Spleen (tissue), 11 donors: Measurements from ENCODE around the gene KRTAP5-3. TPM values are rescaled to one million over a fixed set of nuclear protein-coding genes. Genes with fewer than 3 reads are reported as not detected.

Source experiments
- DNase-seq: peaks from one replicate; pipeline ENCODE4 v3.0.0-alpha.2; 2020
- H3K27ac ChIP-seq, 8 donors: fragments of 200-600 bp; sonication (generic) in 7 of 8; 1 replicate in 4 of 8; 2 replicates in 4 of 8; pipeline versions ENCODE4 v1.5.0 to v1.8.0; 2016 to 2021; ENCODE audit warnings: inconsistent platforms in 4 of 8, mild to moderate bottlenecking in 4 of 8, moderate library complexity in 1 of 8
- H3K27me3 ChIP-seq, 7 donors: fragments of 200-600 bp; sonication (generic) in 6 of 7; replicated peaks in 1 of 7; 1 replicate in 4 of 7; 2 replicates in 3 of 7; pipeline versions ENCODE4 v1.5.0 to v1.8.0; 2016 to 2021; ENCODE audit warnings: inconsistent platforms in 3 of 7, mild to moderate bottlenecking in 1 of 7
- H3K36me3 ChIP-seq, 6 donors: fragments of 200-600 bp; sonication (generic) in 5 of 6; 1 replicate in 4 of 6; 2 replicates in 2 of 6; pipeline versions ENCODE4 v1.5.0 to v1.8.0; 2016 to 2021; ENCODE audit warnings: inconsistent platforms in 2 of 6
- H3K4me1 ChIP-seq, 6 donors: fragments of 200-600 bp; sonication (generic) in 5 of 6; 1 replicate in 3 of 6; 2 replicates in 3 of 6; pipeline versions ENCODE4 v1.5.0 to v1.8.0; 2016 to 2021; ENCODE audit warnings: inconsistent platforms in 3 of 6
- H3K4me3 ChIP-seq, 8 donors: fragments of 200-600 bp; sonication (generic) in 7 of 8; 1 replicate in 4 of 8; 2 replicates in 4 of 8; pipeline versions ENCODE4 v1.5.0 to v1.8.0; 2016 to 2021; ENCODE audit warnings: inconsistent platforms in 4 of 8, mild to moderate bottlenecking in 4 of 8, moderate library complexity in 2 of 8
- H3K9me3 ChIP-seq, 8 donors: fragments of 200-600 bp; sonication (generic) in 7 of 8; 1 replicate in 4 of 8; 2 replicates in 4 of 8; pipeline versions ENCODE4 v1.5.0 to v1.8.0; 2016 to 2021; ENCODE audit warnings: inconsistent platforms in 4 of 8
- POLR2A ChIP-seq, 3 donors: fragments of 450-650 bp; IDR thresholded peaks; one replicate each; pipeline ENCODE4 v1.5.1; 2017; ENCODE audit warnings: antibody characterized with exemption in 3 of 3, mild to moderate bottlenecking in 1 of 3
- POLR2AphosphoS5 ChIP-seq, 3 donors: sonication (generic); formaldehyde crosslinking; IDR thresholded peaks; one replicate each; pipeline ENCODE4 v1.5.1; 2017; ENCODE audit warnings: antibody characterized with exemption in 3 of 3
- WGBS, 5 donors: extraction: QIAGEN DNeasy Blood & Tissue Kit in 3 of 5; methylation state at CpG; one replicate each; pipeline versions ENCODE4 v1.1.5 to v1.1.7; 2013 to 2018; 5-methylcytosine and 5-hydroxymethylcytosine counted together
- intact Hi-C: fragments of 100-400 bp; cut with DNase I; formaldehyde crosslinking; loops from one replicate; pipeline ENCODE4 v1.15.0; 2023; ENCODE audit warnings: low total_unique reads
- polyA plus RNA-seq, 3 donors: library from polyadenylated mRNA; stranded (reverse); fragments of 200-250 nt; gene quantifications; one replicate each; pipeline ENCODE4 v1.2.1, GENCODE V29; 2013
- total RNA-seq, 7 donors: library from RNA; depleted of rRNA in 3 of 7; stranded (reverse); fragments of >200 nt in 3 of 7; fragmentation: NEBNext Ultra II Directional in 4 of 7; extraction: Animal tissue kit (Norgen Biotek cat#: 25700) in 4 of 7; gene quantifications; one replicate each; pipeline versions ENCODE4 v1.1.0 to v1.2.1, GENCODE V29; 2016 to 2021
- TF ChIP-seq, protein P1 (sequence below), 11 experiments: fragments of 200-600 bp in 7 of 11; fragments of 450-650 bp in 4 of 11; sonication (generic) in 4 of 11; IDR thresholded peaks in 8 of 11; conservative IDR thresholded peaks in 3 of 11; 1 replicate in 7 of 11; 2 replicates in 4 of 11; pipeline versions ENCODE4 v1.4.0 to v1.8.0; 2016 to 2021; ENCODE audit warnings: antibody characterized with exemption in 11 of 11, inconsistent platforms in 4 of 11, mild to moderate bottlenecking in 1 of 11
- donor health status: healthy with polysubstance abuse.
- donor health status: DM: no; HTN: no; CAD: no; lungs with moderate emphysema.
- donor health status: DM: no; HTN: no; CAD: no.
- donor health status: Bipolar disorder and iron deficiency.
- donor health status: healthy.
- donor health status: DM: no; HTN: no; CAD: no.
- donor health status: DM: yes; HTN: yes; CAD: no.

The KRTAP5-3 gene
- total and polyA plus RNA-seq, 10 donors: not detected

DNA sequence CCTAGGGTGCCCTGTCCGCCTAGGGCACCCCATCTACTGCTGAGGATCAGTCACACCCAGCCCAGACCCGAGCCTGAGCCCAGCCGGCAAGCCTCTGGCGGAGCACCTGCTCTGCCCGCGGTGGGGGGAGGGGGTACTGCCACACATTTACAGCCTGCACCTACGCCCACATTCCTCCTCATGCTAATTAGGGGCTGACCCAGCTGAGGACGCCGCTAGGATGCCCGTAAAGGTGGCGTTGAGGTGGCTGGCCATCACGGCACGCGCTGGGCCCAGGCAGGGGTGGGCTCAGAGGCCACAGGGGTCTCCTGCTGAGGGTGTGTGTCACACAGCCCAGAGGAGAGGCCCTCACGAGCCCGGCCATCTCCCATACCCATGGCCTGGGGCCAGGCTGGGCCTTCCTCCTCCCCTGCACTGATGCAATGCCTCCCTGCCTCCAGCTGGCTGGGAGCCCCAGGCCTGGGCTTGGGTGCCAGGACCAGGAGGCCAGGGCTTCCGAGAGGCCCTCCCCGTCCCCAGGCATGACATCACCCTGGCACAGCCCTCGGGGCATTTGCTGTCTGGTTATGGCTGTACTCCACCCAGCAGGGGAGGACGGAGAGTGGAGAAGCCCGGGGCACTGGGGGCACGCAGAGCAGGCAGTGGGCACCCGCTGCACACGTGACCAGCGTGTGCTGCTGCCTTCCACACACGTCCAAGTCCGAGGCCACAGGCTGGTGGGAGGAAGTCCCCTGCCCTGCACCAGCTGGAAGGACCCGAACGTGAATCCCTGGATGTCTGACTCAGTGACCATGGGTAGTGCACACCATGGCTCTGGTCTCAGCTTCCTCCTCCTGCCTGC lies 48.9 kb downstream of the KRTAP5-3 start:
- Histone ChIP-seq H3K27me3 (peaks cover 0 to 75% (median 0%) of the 10 kb centered on the region in 7 donors), H3K27ac (peak overlapping the region in 5 of 8 donors; percentile 45 to 82 (median 69)), H3K4me1 (peaks cover 4 to 45% (median 25%) of the 10 kb centered on the region in 6 donors), H3K36me3 (peaks cover 0 to 58% (median 3%) of the 10 kb centered on the region in 6 donors), H3K9me3 (no peaks in the 10 kb centered on the region), H3K4me3 (no peak overlapping the region)
- 39 to 63% (median 55%) methylated on average over 19 to 29 of the region's 29 CpGs for WGBS, 5 donors
- DNase-seq: peak; percentile 76
- TF ChIP-seq POLR2AphosphoS5 (IDR thresholded peaks at IDR 0.05) (peak; percentile 59 to 72 (median 71)), POLR2A (IDR thresholded peaks at IDR 0.05) (no peak)
- TF ChIP-seq, protein P1, sequence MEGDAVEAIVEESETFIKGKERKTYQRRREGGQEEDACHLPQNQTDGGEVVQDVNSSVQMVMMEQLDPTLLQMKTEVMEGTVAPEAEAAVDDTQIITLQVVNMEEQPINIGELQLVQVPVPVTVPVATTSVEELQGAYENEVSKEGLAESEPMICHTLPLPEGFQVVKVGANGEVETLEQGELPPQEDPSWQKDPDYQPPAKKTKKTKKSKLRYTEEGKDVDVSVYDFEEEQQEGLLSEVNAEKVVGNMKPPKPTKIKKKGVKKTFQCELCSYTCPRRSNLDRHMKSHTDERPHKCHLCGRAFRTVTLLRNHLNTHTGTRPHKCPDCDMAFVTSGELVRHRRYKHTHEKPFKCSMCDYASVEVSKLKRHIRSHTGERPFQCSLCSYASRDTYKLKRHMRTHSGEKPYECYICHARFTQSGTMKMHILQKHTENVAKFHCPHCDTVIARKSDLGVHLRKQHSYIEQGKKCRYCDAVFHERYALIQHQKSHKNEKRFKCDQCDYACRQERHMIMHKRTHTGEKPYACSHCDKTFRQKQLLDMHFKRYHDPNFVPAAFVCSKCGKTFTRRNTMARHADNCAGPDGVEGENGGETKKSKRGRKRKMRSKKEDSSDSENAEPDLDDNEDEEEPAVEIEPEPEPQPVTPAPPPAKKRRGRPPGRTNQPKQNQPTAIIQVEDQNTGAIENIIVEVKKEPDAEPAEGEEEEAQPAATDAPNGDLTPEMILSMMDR (IDR thresholded peaks at IDR 0.05 in 8 of 11, conservative IDR thresholded peaks at IDR 0.05 in 3 of 11): no peak
- intact Hi-C loops: no loop called here

DNA sequence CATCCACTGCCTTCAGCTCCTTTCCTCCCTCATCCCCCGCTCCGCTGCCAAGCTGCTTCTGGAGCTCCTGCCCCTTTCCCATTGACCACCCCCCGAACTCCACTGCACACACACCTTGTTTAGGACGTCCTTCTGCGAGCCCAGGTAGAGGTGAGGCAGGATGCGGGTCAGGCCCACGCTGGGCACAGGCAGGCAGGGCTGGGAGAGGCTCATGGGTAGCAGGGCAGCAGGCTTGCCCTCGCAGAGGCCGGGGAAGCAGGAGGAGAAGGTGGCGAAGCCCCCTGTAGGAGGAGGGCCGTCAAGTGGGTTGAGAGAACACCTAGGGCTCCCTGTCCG lies 49.5 kb downstream of the KRTAP5-3 start:
- DNase-seq: no peak
- Histone ChIP-seq H3K36me3 (peaks cover 0 to 55% (median 3%) of the 10 kb centered on the region in 6 donors), H3K27me3 (peaks cover 0 to 75% (median 0%) of the 10 kb centered on the region in 7 donors), H3K4me3 (no peak overlapping the region), H3K27ac (peak overlapping the region in 5 of 8 donors; percentile 45 to 82 (median 69)), H3K9me3 (no peaks in the 10 kb centered on the region), H3K4me1 (peaks cover 4 to 39% (median 20%) of the 10 kb centered on the region in 6 donors)
- intact Hi-C loops: no loop called here
- 74 to 83% (median 79%) methylated on average over 11 to 12 of the region's 12 CpGs for WGBS, 5 donors
- TF ChIP-seq, protein P1 (IDR thresholded peaks at IDR 0.05 in 8 of 11, conservative IDR thresholded peaks at IDR 0.05 in 3 of 11): no peak
- TF ChIP-seq POLR2AphosphoS5 (IDR thresholded peaks at IDR 0.05) (no peak), POLR2A (IDR thresholded peaks at IDR 0.05) (no peak)

DNA sequence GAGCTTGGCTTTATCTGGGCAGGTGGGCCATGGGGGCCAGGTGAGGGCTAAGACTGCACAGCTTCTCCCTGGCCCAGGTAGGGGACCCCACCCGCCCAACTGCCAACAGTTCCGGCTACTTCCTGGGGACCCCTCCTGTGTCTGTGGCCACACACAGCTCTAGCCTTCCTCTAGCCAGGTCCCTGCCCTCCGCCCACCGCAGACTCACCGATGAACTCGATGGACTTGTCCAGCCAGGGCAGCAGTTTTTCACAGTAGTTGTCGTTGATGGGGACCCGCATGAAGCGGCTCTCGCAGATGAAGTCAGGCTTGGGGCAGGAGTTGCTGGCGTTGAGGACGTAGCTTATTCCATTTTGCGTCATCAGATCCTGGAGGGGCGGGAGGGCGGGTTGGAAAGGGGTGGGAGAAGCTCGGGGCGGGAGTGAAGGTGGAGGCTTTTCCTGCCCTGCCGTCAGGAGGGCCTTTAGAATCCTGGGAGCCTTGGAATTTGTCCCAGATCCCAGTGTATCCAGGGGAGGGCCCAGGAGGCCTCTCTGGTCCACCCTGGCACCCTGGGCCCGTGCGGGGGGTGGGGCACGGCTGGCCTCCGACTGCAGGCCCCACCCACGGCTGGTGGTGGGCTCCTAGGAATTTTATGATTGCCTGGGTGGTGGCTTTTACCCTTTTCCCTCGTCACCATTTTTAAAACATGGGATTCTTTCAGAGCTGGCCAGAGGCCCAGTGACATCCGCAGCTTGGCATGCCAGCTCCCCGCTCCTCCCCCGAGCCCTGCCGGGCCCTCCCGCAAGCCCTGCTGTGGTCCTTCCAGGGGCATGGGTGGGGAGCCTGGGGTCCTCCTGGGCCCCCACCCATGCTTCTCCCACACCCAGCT lies 50.1 kb downstream of the KRTAP5-3 start:
- H3K4me1 ChIP-seq: peaks cover 4 to 36% (median 19%) of the 10 kb centered on the region in 6 donors
- H3K36me3 ChIP-seq: peaks cover 0 to 49% (median 3%) of the 10 kb centered on the region in 6 donors
- peaks cover 0 to 75% (median 1%) of the 10 kb centered on the region in 7 donors for H3K27me3 ChIP-seq
- H3K9me3 ChIP-seq: no peaks in the 10 kb centered on the region
- DNase-seq: peak; percentile 70
- H3K4me3 ChIP-seq: no peak overlapping the region
- H3K27ac ChIP-seq: peak overlapping the region in 6 of 8 donors; percentile 45 to 82 (median 63)
- no peak for TF ChIP-seq POLR2A (IDR thresholded peaks at IDR 0.05)
- peak in 1 of 3 donors; percentile 40 for TF ChIP-seq POLR2AphosphoS5 (IDR thresholded peaks at IDR 0.05)
- WGBS, 5 donors: 54 to 63% (median 55%) methylated on average over 14 to 29 of the region's 29 CpGs
- intact Hi-C loops: no loop called here

Other genes starting within 250 kb of the KRTAP5-3 start
- under 1 TPM; 0.26 to 0.77 (median 0.47) TPM for gene BRSK2, start 218.5 kb downstream of the KRTAP5-3 start, total RNA-seq
- 1 to 10 TPM in 1 of 3 donors, under 1 TPM in 2; 0.17 to 1.5 (median 0.32) TPM for gene BRSK2, start 218.5 kb downstream of the KRTAP5-3 start, polyA plus RNA-seq
- 10 to 100 TPM; 28.1 to 49.8 (median 42.3) TPM for gene MOB2, start 121.7 kb downstream of the KRTAP5-3 start, total RNA-seq
- gene MOB2, start 121.7 kb downstream of the KRTAP5-3 start, polyA plus RNA-seq: 10 to 100 TPM; 30.5 to 51.5 (median 32.6) TPM
- 10 to 100 TPM in 1 of 7 donors, 1 to 10 TPM in 6; 1.4 to 18.4 (median 3.1) TPM for gene DUSP8, start 36.2 kb downstream of the KRTAP5-3 start, total RNA-seq
- 1 to 10 TPM in 1 of 3 donors, under 1 TPM in 2; 0.38 to 3.2 (median 0.87) TPM for gene DUSP8, start 36.2 kb downstream of the KRTAP5-3 start, polyA plus RNA-seq
- gene KRTAP5-1, start 23.2 kb downstream of the KRTAP5-3 start, total RNA-seq: not detected
- not detected for gene KRTAP5-1, start 23.2 kb downstream of the KRTAP5-3 start, polyA plus RNA-seq
- not detected for gene KRTAP5-2, start 10.2 kb downstream of the KRTAP5-3 start, total RNA-seq
- gene KRTAP5-2, start 10.2 kb downstream of the KRTAP5-3 start, polyA plus RNA-seq: not detected
- gene KRTAP5-4, start 13.7 kb upstream of the KRTAP5-3 start, total RNA-seq: not detected
- gene KRTAP5-4, start 13.7 kb upstream of the KRTAP5-3 start, polyA plus RNA-seq: not detected
- gene KRTAP5-5, start 21.3 kb upstream of the KRTAP5-3 start, total RNA-seq: not detected
- gene KRTAP5-5, start 21.3 kb upstream of the KRTAP5-3 start, polyA plus RNA-seq: not detected
- gene KRTAP5-6, start 88.7 kb upstream of the KRTAP5-3 start, total RNA-seq: not detected
- gene KRTAP5-6, start 88.7 kb upstream of the KRTAP5-3 start, polyA plus RNA-seq: not detected
- 10 to 100 TPM in 2 of 7 donors, 1 to 10 TPM in 5; 6.7 to 41.6 (median 8.2) TPM for gene IFITM10, start 142.1 kb upstream of the KRTAP5-3 start, total RNA-seq
- gene IFITM10, start 142.1 kb upstream of the KRTAP5-3 start, polyA plus RNA-seq: 1 to 10 TPM in 2 of 3 donors, under 1 TPM in 1; 0.80 to 6.9 (median 2.4) TPM
- 1,000 to 10,000 TPM in 2 of 7 donors, 100 to 1,000 TPM in 5; 653 to 1,234 (median 749) TPM for gene CTSD, start 155.5 kb upstream of the KRTAP5-3 start, total RNA-seq
- gene CTSD, start 155.5 kb upstream of the KRTAP5-3 start, polyA plus RNA-seq: 1,000 to 10,000 TPM in 1 of 3 donors, 100 to 1,000 TPM in 2; 289 to 1,120 (median 418) TPM
- gene SYT8, start 226.5 kb upstream of the KRTAP5-3 start, total RNA-seq: not detected
- under 1 TPM in 1 of 3 donors, not detected in 2; 0.83 TPM for gene SYT8, start 226.5 kb upstream of the KRTAP5-3 start, polyA plus RNA-seq
- gene TNNI2, start 230.5 kb upstream of the KRTAP5-3 start, total RNA-seq: 1 to 10 TPM; 2.3 to 8.6 (median 5.2) TPM
- gene TNNI2, start 230.5 kb upstream of the KRTAP5-3 start, polyA plus RNA-seq: 10 to 100 TPM in 2 of 3 donors, 1 to 10 TPM in 1; 7.3 to 21.8 (median 13.0) TPM
- gene LSP1, start 244.6 kb upstream of the KRTAP5-3 start, total RNA-seq: 100 to 1,000 TPM; 227 to 422 (median 358) TPM
- 100 to 1,000 TPM; 136 to 350 (median 148) TPM for gene LSP1, start 244.6 kb upstream of the KRTAP5-3 start, polyA plus RNA-seq